Left renal cortex interstitium (tissue), 4 donors: ENCODE results near the gene CATSPER4. TPM values are rescaled to one million over a fixed set of nuclear protein-coding genes. Genes with fewer than 3 reads are reported as not detected.

ENCODE experiments used
- DNase-seq, 4 donors: peaks; one replicate each; pipeline ENCODE4 v3.0.0-alpha.2; 2013; ENCODE audit warnings: low read depth in 4 of 4, low spot score in 2 of 4, missing footprints in 1 of 4
- polyA plus RNA-seq, 4 donors: library from polyadenylated mRNA; unstranded; fragments of 120-200 nt; gene quantifications; one replicate each; pipeline ENCODE4 v1.2.1, GENCODE V29; 2013; ENCODE audit not compliant: insufficient read length in 4 of 4

CATSPER4 gene
- polyA plus RNA-seq, 4 donors, result 0.13 to 0.17 (median 0.16) TPM; not detected in 1

GRCh38 chr1:26164036-26164860 lies 26.2 kb upstream of the CATSPER4 start:
- no peak for DNase-seq

GRCh38 chr1:26164861-26165842 lies 25.2 kb upstream of the CATSPER4 start:
- no peak for DNase-seq

- no peak for DNase-seq
Measured at GRCh38 chr1:26166719-26167281, 23.6 kb upstream of the CATSPER4 start.

- no peak for DNase-seq
Measured at GRCh38 chr1:26168410-26169197, 21.8 kb upstream of the CATSPER4 start, which contains the start of gene C1orf232. Gene C1orf232 (minus strand): TSS chr1:26168963. CDS start chr1:26168499, 464 bp downstream.

GRCh38 chr1:26169198-26169554 lies 21.2 kb upstream of the CATSPER4 start:
- no peak for DNase-seq

GRCh38 chr1:26169669-26170471 lies 20.5 kb upstream of the CATSPER4 start, which contains the start of gene ZNF593:
Gene ZNF593 (plus strand): TSS chr1:26169908. CDS start chr1:26169984, 76 bp downstream.
- DNase-seq, result no peak

GRCh38 chr1:26170472-26170821 lies 20.0 kb upstream of the CATSPER4 start:
- no peak for DNase-seq

- DNase-seq, result no peak
Measured at GRCh38 chr1:26171084-26172072, 19.0 kb upstream of the CATSPER4 start, which contains the start of gene ZNF593OS. Gene ZNF593OS (minus strand): TSS chr1:26171832. CDS start chr1:26171661, 171 bp downstream.

- no peak for DNase-seq
Measured at GRCh38 chr1:26175346-26175745, 15.1 kb upstream of the CATSPER4 start.

- DNase-seq, result no peak
Measured at GRCh38 chr1:26177182-26177684, 13.2 kb upstream of the CATSPER4 start, which contains the start of gene CNKSR1. Gene CNKSR1 (plus strand): TSS chr1:26177491. CDS start chr1:26177548, 57 bp downstream.

GRCh38 chr1:26180010-26180506 lies 10.3 kb upstream of the CATSPER4 start:
- DNase-seq, result no peak

- DNase-seq, result no peak
Measured at GRCh38 chr1:26181586-26182382, 8.6 kb upstream of the CATSPER4 start.

GRCh38 chr1:26182383-26182696 lies 8.1 kb upstream of the CATSPER4 start:
- DNase-seq, result no peak

GRCh38 chr1:26184086-26184485 lies 6.3 kb upstream of the CATSPER4 start:
- DNase-seq, result no peak

- no peak for DNase-seq
Measured at GRCh38 chr1:26184883-26185282, 5.5 kb upstream of the CATSPER4 start.

GRCh38 chr1:26187882-26188281 lies 2.5 kb upstream of the CATSPER4 start:
- DNase-seq, result no peak

GRCh38 chr1:26188477-26188876 lies 1.9 kb upstream of the CATSPER4 start:
- no peak for DNase-seq
